Thyroid gland (tissue), 4 donors: ENCODE measurements around the gene C10orf67.

Source experiments
- CTCF ChIP-seq, 6 experiments: fragments of 200-600 bp in 3 of 6; fragments of 450-650 bp in 3 of 6; sonication (generic) in 3 of 6; IDR thresholded peaks; one replicate each; pipeline ENCODE4 v1.5.1; 2016 to 2019; ENCODE audit warnings: antibody characterized with exemption in 6 of 6, mild to moderate bottlenecking in 2 of 6, inconsistent platforms in 1 of 6, moderate library complexity in 1 of 6
- POLR2A ChIP-seq, 2 donors: fragments of 450-650 bp; IDR thresholded peaks; one replicate each; pipeline ENCODE4 v1.6.1; 2017; ENCODE audit warnings: antibody characterized with exemption in 2 of 2, mild to moderate bottlenecking in 2 of 2, moderate library complexity in 1 of 2

- TF ChIP-seq POLR2A (IDR thresholded peaks at IDR 0.05) (no peak), CTCF (IDR thresholded peaks at IDR 0.05) (no peak)
These were observed 63.6 kb downstream of the C10orf67 start for GRCh38 chr10:23281044-23281433.
